ENCODE measurements around the gene GOLGB1.
A peak's percentile ranks its signal among the peaks of the same experiment; 100 is the strongest.

Gene GOLGB1

DNA sequence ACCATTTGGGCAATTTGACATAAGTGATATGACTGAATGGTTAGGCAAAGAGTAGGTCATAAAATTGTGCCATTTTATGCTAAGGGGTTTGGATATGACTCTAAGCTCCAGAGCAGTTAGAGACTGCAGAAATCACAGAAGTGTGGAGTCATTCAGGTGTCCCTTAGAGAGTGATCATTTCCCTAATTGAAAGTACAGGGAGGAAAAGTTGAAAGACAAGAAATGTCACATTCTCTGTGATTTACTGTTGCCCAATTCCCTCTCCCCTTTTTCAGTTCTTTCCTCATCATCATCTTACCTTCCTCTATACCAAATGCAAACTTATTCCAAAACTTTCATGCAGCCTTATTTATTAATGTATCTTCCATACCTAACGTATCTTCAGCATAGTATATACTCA, 2.7 kb upstream of the GOLGB1 start:
- no peak overlapping the region for H3K4ac ChIP-seq (ENCODE audit: low read depth, low read length)
- H2AFZ ChIP-seq (ENCODE audit: insufficient read depth, low read length, poor library complexity) = no peak overlapping the region
- no peak overlapping the region for H3K9ac ChIP-seq (ENCODE audit: low read length)
- no peak overlapping the region for H2BK120ac ChIP-seq (ENCODE audit: insufficient read depth, low read length, poor library complexity)
- no peak overlapping the region for H4K91ac ChIP-seq (ENCODE audit: low read depth, low read length)
- WGBS (ENCODE audit: extremely low coverage, insufficient coverage, insufficient read length) = no CpG with 5 or more reads among the region's 1 CpG
- H3K4me3 ChIP-seq (ENCODE audit: low read depth, low read length) = no peak overlapping the region
- H3K23ac ChIP-seq (ENCODE audit: low read length) = no peak overlapping the region
- no peak overlapping the region for H2BK5ac ChIP-seq (ENCODE audit: low read depth, low read length, poor library complexity)
- H2BK12ac ChIP-seq (ENCODE audit: low read length) = no peak overlapping the region
- peaks cover 5% of the 10 kb centered on the region for H3K79me2 ChIP-seq (ENCODE audit: control insufficient read depth, insufficient read depth, low read length, poor library complexity)
- H2AK5ac ChIP-seq (ENCODE audit: low read length) = no peak overlapping the region
- H3K4me2 ChIP-seq (ENCODE audit: low read length) = no peak overlapping the region
- peak; percentile 40 to 78 for DNase-seq
- H3K79me1 ChIP-seq (ENCODE audit: low read length) = peaks cover 5% of the 10 kb centered on the region
- H4K8ac ChIP-seq (ENCODE audit: low read depth, low read length) = no peak overlapping the region
- H3K9me3 ChIP-seq (ENCODE audit: insufficient read depth, low read depth, low read length) = no peaks in the 10 kb centered on the region
- H3K27ac ChIP-seq (ENCODE audit: low read depth, low read length) = no peak overlapping the region
- H4K12ac ChIP-seq (ENCODE audit: low read depth, low read length) = no peak overlapping the region
- H3K27me3 ChIP-seq (ENCODE audit: insufficient read depth, low read length) = no peaks in the 10 kb centered on the region
- no peak overlapping the region for H3K18ac ChIP-seq (ENCODE audit: low read length)
- H3K4me1 ChIP-seq (ENCODE audit: control insufficient read depth in 1 of 2, insufficient read depth in 2 of 2, low read length in 2 of 2) = peaks cover 2 to 9% of the 10 kb centered on the region in 2 experiments
- H3K36me3 ChIP-seq (ENCODE audit: control insufficient read depth in 1 of 2, insufficient read depth in 2 of 2, low read length in 2 of 2) = no peaks in the 10 kb centered on the region
- no peak overlapping the region for H3K14ac ChIP-seq (ENCODE audit: low read length)

DNA sequence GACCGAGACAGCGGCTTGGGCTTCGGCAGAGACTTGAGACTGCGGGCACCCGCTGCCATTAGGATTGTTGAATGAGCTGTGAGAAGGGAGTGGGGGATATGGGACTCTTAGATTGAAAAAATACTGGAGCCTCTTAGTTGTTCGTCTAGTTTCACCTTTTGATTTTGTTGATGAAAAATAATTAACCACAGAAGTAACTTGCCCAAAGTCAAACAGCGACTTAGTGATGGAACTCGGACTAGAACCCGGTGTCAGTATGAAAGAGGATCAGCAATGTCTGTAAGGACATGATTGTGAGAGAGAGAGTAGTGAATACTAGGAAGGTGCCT, 510 bp upstream of the GOLGB1 start:
- H3K79me1 ChIP-seq (ENCODE audit: low read length) = peaks cover 5% of the 10 kb centered on the region
- no peak for DNase-seq
- peak overlapping the region; percentile 63 for H4K12ac ChIP-seq (ENCODE audit: low read depth, low read length)
- no peak overlapping the region for H3K4ac ChIP-seq (ENCODE audit: low read depth, low read length)
- H3K9me3 ChIP-seq (ENCODE audit: insufficient read depth, low read depth, low read length) = no peaks in the 10 kb centered on the region
- peak overlapping the region; percentile 18 for H2AK5ac ChIP-seq (ENCODE audit: low read length)
- H3K18ac ChIP-seq (ENCODE audit: low read length) = no peak overlapping the region
- H3K4me1 ChIP-seq (ENCODE audit: control insufficient read depth in 1 of 2, insufficient read depth in 2 of 2, low read length in 2 of 2) = peaks cover 2 to 10% of the 10 kb centered on the region in 2 experiments
- no peak overlapping the region for H3K23ac ChIP-seq (ENCODE audit: low read length)
- no peaks in the 10 kb centered on the region for H3K27me3 ChIP-seq (ENCODE audit: insufficient read depth, low read length)
- H3K27ac ChIP-seq (ENCODE audit: low read depth, low read length) = no peak overlapping the region
- no peak overlapping the region for H2BK5ac ChIP-seq (ENCODE audit: low read depth, low read length, poor library complexity)
- H4K91ac ChIP-seq (ENCODE audit: low read depth, low read length) = peak overlapping the region; percentile 32
- H2AFZ ChIP-seq (ENCODE audit: insufficient read depth, low read length, poor library complexity) = no peak overlapping the region
- peak overlapping the region; percentile 77 for H4K8ac ChIP-seq (ENCODE audit: low read depth, low read length)
- peak overlapping the region; percentile 85 for H3K4me2 ChIP-seq (ENCODE audit: low read length)
- H2BK12ac ChIP-seq (ENCODE audit: low read length) = no peak overlapping the region
- peaks cover 5% of the 10 kb centered on the region for H3K79me2 ChIP-seq (ENCODE audit: control insufficient read depth, insufficient read depth, low read length, poor library complexity)
- no peak overlapping the region for H3K14ac ChIP-seq (ENCODE audit: low read length)
- H2BK120ac ChIP-seq (ENCODE audit: insufficient read depth, low read length, poor library complexity) = no peak overlapping the region
- H3K36me3 ChIP-seq (ENCODE audit: control insufficient read depth in 1 of 2, insufficient read depth in 2 of 2, low read length in 2 of 2) = no peaks in the 10 kb centered on the region
- no CpG with 5 or more reads among the region's 9 CpGs for WGBS (ENCODE audit: extremely low coverage, insufficient coverage, insufficient read length)
- H3K9ac ChIP-seq (ENCODE audit: low read length) = peak overlapping the region; percentile 79
- peak overlapping the region; percentile 72 for H3K4me3 ChIP-seq (ENCODE audit: low read depth, low read length)

DNA sequence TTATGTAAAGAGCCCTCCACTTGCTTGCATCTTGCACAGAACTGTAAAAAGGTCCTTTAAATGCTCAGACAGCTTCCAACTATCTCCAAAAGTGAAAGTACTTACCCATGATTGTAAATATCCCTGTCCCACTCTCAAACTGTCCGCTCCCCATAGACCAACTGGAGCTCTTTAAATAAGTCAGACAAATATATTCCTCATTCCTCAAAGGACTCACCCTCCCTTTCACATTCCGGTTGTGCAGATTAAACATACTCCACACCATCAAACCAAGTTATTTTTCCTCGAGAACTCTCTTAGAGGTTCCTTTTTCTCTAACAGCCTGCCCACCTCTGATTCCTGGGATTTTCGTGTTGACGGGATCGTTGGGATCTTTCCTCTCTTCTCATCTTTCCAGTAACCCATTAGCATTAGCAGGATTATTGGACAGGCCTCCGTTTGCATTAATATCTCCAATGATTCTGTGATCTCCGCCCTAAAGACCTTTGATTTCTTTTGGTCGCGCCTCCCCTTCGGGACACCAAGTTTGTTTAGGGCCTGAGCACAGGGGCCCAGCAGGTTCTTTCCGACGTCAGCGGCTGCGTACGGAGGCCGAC, 763 bp downstream of the GOLGB1 start:
- Histone ChIP-seq H2BK12ac (ENCODE audit: low read length) (no peak overlapping the region), H3K9ac (ENCODE audit: low read length) (peak overlapping the region; percentile 97), H3K4me1 (ENCODE audit: control insufficient read depth in 1 of 2, insufficient read depth in 2 of 2, low read length in 2 of 2) (peaks cover 2 to 10% of the 10 kb centered on the region in 2 experiments), H3K18ac (ENCODE audit: low read length) (peak overlapping the region; percentile 83), H4K12ac (ENCODE audit: low read depth, low read length) (peak overlapping the region; percentile 10), H3K79me2 (ENCODE audit: control insufficient read depth, insufficient read depth, low read length, poor library complexity) (peaks cover 7% of the 10 kb centered on the region), H3K27ac (ENCODE audit: low read depth, low read length) (peak overlapping the region; percentile 56), H3K4me3 (ENCODE audit: low read depth, low read length) (peak overlapping the region; percentile 96), H4K8ac (ENCODE audit: low read depth, low read length) (peak overlapping the region; percentile 87), H3K9me3 (ENCODE audit: insufficient read depth, low read depth, low read length) (no peaks in the 10 kb centered on the region), H3K36me3 (ENCODE audit: control insufficient read depth in 1 of 2, insufficient read depth in 2 of 2, low read length in 2 of 2) (no peaks in the 10 kb centered on the region), H3K4me2 (ENCODE audit: low read length) (peak overlapping the region; percentile 77), H3K23ac (ENCODE audit: low read length) (no peak overlapping the region), H3K27me3 (ENCODE audit: insufficient read depth, low read length) (no peaks in the 10 kb centered on the region), H4K91ac (ENCODE audit: low read depth, low read length) (peak overlapping the region; percentile 72), H2AK5ac (ENCODE audit: low read length) (no peak overlapping the region), H2BK5ac (ENCODE audit: low read depth, low read length, poor library complexity) (peak overlapping the region; percentile 68), H2AFZ (ENCODE audit: insufficient read depth, low read length, poor library complexity) (peak overlapping the region; percentile 61), H3K14ac (ENCODE audit: low read length) (peak overlapping the region; percentile 78), H3K4ac (ENCODE audit: low read depth, low read length) (peak overlapping the region; percentile 33), H2BK120ac (ENCODE audit: insufficient read depth, low read length, poor library complexity) (no peak overlapping the region), H3K79me1 (ENCODE audit: low read length) (peaks cover 5% of the 10 kb centered on the region)
- WGBS (ENCODE audit: extremely low coverage, insufficient coverage, insufficient read length) = no CpG with 5 or more reads among the region's 17 CpGs
- peak; percentile 35 to 44 for DNase-seq

DNA sequence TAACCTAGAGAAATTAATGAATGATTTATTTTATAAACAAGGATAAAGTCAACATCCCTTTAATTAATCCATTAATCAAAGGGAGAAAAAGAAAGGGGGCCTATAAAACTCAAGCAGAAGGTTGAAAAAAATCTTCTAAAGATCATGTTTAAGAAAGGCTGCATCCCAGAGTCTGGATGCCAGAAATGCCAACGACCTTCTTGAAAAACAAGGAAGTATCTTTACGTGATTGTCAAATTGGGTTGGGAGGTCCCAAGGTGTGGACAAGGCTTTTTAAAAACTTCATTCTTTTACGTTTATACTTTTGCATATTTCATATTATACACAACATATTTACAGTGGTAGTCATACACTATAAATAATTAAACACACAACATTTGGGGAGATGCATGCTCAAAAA, 1.6 kb downstream of the GOLGB1 start:
- Histone ChIP-seq H3K4me2 (ENCODE audit: low read length) (no peak overlapping the region), H3K79me2 (ENCODE audit: control insufficient read depth, insufficient read depth, low read length, poor library complexity) (peaks cover 7% of the 10 kb centered on the region), H3K27ac (ENCODE audit: low read depth, low read length) (no peak overlapping the region), H3K79me1 (ENCODE audit: low read length) (peaks cover 5% of the 10 kb centered on the region), H3K14ac (ENCODE audit: low read length) (no peak overlapping the region), H3K27me3 (ENCODE audit: insufficient read depth, low read length) (no peaks in the 10 kb centered on the region), H2BK5ac (ENCODE audit: low read depth, low read length, poor library complexity) (no peak overlapping the region), H3K4me1 (ENCODE audit: control insufficient read depth in 1 of 2, insufficient read depth in 2 of 2, low read length in 2 of 2) (peaks cover 2 to 10% of the 10 kb centered on the region in 2 experiments), H2BK120ac (ENCODE audit: insufficient read depth, low read length, poor library complexity) (no peak overlapping the region), H4K91ac (ENCODE audit: low read depth, low read length) (no peak overlapping the region), H2BK12ac (ENCODE audit: low read length) (no peak overlapping the region), H4K12ac (ENCODE audit: low read depth, low read length) (no peak overlapping the region), H3K9ac (ENCODE audit: low read length) (no peak overlapping the region), H3K9me3 (ENCODE audit: insufficient read depth, low read depth, low read length) (no peaks in the 10 kb centered on the region), H3K23ac (ENCODE audit: low read length) (no peak overlapping the region), H2AFZ (ENCODE audit: insufficient read depth, low read length, poor library complexity) (no peak overlapping the region), H3K18ac (ENCODE audit: low read length) (no peak overlapping the region), H2AK5ac (ENCODE audit: low read length) (no peak overlapping the region), H3K4ac (ENCODE audit: low read depth, low read length) (no peak overlapping the region), H4K8ac (ENCODE audit: low read depth, low read length) (no peak overlapping the region), H3K4me3 (ENCODE audit: low read depth, low read length) (no peak overlapping the region), H3K36me3 (ENCODE audit: control insufficient read depth in 1 of 2, insufficient read depth in 2 of 2, low read length in 2 of 2) (no peaks in the 10 kb centered on the region)
- peak in 1 of 2 donors; percentile 54 for DNase-seq
- no CpG with 5 or more reads among the region's 3 CpGs for WGBS (ENCODE audit: extremely low coverage, insufficient coverage, insufficient read length)
